ENCODE results near the gene IGFLR1. TPM values are rescaled to one million over a fixed set of nuclear protein-coding genes. Genes with fewer than 3 reads are reported as not detected.

IGFLR1 gene
- total RNA-seq, 1 experiment from 2014 or later, result 9.9 TPM

- TF ChIP-seq, protein P1, sequence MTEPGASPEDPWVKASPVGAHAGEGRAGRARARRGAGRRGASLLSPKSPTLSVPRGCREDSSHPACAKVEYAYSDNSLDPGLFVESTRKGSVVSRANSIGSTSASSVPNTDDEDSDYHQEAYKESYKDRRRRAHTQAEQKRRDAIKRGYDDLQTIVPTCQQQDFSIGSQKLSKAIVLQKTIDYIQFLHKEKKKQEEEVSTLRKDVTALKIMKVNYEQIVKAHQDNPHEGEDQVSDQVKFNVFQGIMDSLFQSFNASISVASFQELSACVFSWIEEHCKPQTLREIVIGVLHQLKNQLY (CRISPR knock-in tag; IDR thresholded peaks at IDR 0.05), result no peak
- TF ChIP-seq NR3C1 (CRISPR knock-in tag; conservative IDR thresholded peaks at IDR 0.05; ENCODE audit: low read depth) (no peak), SOX15 (CRISPR knock-in tag; IDR thresholded peaks at IDR 0.05) (no peak), TEAD4 (CRISPR knock-in tag; IDR thresholded peaks at IDR 0.05) (no peak)
Measured at GRCh38 chr19:35738021-35738886, 4.0 kb downstream of the IGFLR1 start (continued).

GRCh38 chr19:35736913-35737886, 5.1 kb downstream of the IGFLR1 start:
- ChIA-PET CTCF (interaction anchor here (0.6 to 2.2 kb wide), 5 partner anchors 11 to 128 kb away, joined by 3 to 5 read pairs (median 3); partner anchors contain the start of gene LIN37), POLR2A (no interaction called here)
- Mint-ChIP-seq H3K36me3 (peaks cover 28% of the 10 kb centered on the region), H3K4me3 (no peak overlapping the region), H3K27me3 (ENCODE audit: low read depth) (no peaks in the 10 kb centered on the region), H3K27ac (no peak overlapping the region), H3K4me1 (peaks cover 4% of the 10 kb centered on the region), H3K9me3 (no peaks in the 10 kb centered on the region)
- no peak for ATAC-seq
- TF ChIP-seq AR (CRISPR knock-in tag; IDR thresholded peaks at IDR 0.05), result no peak
- no peak for TF ChIP-seq USF2 (CRISPR knock-in tag; IDR thresholded peaks at IDR 0.05)
- TF ChIP-seq E2F4 (CRISPR knock-in tag; IDR thresholded peaks at IDR 0.05; ENCODE audit: borderline replicate concordance, low read depth), result no peak
- no peak for DNase-seq (ENCODE audit: low spot score)

- Mint-ChIP-seq H3K27ac (peak overlapping the region; percentile 57; the same call in 1 of the 2 replicates), H3K9me3 (no peaks in the 10 kb centered on the region), H3K36me3 (peaks cover 44% of the 10 kb centered on the region), H3K4me3 (no peak overlapping the region), H3K4me1 (peaks cover 2% of the 10 kb centered on the region; the same call in 1 of the 2 replicates), H3K27me3 (ENCODE audit: low read depth) (no peaks in the 10 kb centered on the region)
- CTCF ChIA-PET, result no interaction called here
- ATAC-seq (no peak), DNase-seq (ENCODE audit: low spot score) (no peak)
- POLR2A ChIA-PET, result no interaction called here
- no peak for TF ChIP-seq OVOL2 (CRISPR knock-in tag; IDR thresholded peaks at IDR 0.05; ENCODE audit: borderline replicate concordance)
- TF ChIP-seq, protein P2, sequence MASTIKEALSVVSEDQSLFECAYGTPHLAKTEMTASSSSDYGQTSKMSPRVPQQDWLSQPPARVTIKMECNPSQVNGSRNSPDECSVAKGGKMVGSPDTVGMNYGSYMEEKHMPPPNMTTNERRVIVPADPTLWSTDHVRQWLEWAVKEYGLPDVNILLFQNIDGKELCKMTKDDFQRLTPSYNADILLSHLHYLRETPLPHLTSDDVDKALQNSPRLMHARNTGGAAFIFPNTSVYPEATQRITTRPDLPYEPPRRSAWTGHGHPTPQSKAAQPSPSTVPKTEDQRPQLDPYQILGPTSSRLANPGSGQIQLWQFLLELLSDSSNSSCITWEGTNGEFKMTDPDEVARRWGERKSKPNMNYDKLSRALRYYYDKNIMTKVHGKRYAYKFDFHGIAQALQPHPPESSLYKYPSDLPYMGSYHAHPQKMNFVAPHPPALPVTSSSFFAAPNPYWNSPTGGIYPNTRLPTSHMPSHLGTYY (CRISPR knock-in tag; IDR thresholded peaks at IDR 0.05), result no peak
- TF ChIP-seq, protein P3, sequence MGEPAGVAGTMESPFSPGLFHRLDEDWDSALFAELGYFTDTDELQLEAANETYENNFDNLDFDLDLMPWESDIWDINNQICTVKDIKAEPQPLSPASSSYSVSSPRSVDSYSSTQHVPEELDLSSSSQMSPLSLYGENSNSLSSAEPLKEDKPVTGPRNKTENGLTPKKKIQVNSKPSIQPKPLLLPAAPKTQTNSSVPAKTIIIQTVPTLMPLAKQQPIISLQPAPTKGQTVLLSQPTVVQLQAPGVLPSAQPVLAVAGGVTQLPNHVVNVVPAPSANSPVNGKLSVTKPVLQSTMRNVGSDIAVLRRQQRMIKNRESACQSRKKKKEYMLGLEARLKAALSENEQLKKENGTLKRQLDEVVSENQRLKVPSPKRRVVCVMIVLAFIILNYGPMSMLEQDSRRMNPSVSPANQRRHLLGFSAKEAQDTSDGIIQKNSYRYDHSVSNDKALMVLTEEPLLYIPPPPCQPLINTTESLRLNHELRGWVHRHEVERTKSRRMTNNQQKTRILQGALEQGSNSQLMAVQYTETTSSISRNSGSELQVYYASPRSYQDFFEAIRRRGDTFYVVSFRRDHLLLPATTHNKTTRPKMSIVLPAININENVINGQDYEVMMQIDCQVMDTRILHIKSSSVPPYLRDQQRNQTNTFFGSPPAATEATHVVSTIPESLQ (CRISPR knock-in tag; IDR thresholded peaks at IDR 0.05), result no peak
- TF ChIP-seq ZNF281 (CRISPR knock-in tag; IDR thresholded peaks at IDR 0.05), result no peak
- TF ChIP-seq, protein P4, sequence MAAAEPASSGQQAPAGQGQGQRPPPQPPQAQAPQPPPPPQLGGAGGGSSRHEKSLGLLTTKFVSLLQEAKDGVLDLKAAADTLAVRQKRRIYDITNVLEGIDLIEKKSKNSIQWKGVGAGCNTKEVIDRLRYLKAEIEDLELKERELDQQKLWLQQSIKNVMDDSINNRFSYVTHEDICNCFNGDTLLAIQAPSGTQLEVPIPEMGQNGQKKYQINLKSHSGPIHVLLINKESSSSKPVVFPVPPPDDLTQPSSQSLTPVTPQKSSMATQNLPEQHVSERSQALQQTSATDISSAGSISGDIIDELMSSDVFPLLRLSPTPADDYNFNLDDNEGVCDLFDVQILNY (CRISPR knock-in tag; IDR thresholded peaks at IDR 0.05), result no peak
- TF ChIP-seq, protein P5, sequence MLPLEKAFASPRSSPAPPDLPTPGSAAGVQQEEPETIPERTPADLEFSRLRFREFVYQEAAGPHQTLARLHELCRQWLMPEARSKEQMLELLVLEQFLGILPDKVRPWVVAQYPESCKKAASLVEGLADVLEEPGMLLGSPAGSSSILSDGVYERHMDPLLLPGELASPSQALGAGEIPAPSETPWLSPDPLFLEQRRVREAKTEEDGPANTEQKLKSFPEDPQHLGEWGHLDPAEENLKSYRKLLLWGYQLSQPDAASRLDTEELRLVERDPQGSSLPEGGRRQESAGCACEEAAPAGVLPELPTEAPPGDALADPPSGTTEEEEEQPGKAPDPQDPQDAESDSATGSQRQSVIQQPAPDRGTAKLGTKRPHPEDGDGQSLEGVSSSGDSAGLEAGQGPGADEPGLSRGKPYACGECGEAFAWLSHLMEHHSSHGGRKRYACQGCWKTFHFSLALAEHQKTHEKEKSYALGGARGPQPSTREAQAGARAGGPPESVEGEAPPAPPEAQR (CRISPR knock-in tag; IDR thresholded peaks at IDR 0.05), result no peak
Measured at GRCh38 chr19:35734889-35735288, 7.4 kb downstream of the IGFLR1 start.
